GM21367 (cell line): ENCODE data around the gene CMPK2.

ENCODE experiments used
- ATAC-seq: cut with Tn5 transposase; IDR thresholded peaks from one replicate; pipeline ENCODE4 v1.9.1; 2021; ENCODE audit not compliant: unreplicated experiment

The CMPK2 gene

DNA sequence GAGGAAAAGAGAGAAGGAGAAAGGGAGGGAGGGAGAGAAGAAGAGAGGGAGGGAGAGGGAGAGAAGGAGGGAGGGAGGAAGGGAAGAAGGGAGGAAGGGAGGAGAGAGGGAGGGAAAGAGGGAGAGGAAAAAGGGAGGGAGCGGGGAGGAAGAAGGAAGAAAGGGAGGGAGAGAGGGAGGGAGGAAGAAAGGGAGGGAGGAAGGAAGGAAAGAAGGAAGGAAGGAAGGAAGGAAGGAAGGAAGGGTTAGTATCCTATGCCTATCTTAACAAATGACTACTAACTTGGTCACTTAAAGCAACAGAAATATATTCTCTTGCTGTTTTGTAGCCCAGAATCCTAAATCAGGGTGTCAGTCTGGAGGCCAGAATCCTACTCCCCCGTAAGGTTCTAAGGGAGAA is 52.1 kb downstream of the CMPK2 start:
- no peak for ATAC-seq

DNA sequence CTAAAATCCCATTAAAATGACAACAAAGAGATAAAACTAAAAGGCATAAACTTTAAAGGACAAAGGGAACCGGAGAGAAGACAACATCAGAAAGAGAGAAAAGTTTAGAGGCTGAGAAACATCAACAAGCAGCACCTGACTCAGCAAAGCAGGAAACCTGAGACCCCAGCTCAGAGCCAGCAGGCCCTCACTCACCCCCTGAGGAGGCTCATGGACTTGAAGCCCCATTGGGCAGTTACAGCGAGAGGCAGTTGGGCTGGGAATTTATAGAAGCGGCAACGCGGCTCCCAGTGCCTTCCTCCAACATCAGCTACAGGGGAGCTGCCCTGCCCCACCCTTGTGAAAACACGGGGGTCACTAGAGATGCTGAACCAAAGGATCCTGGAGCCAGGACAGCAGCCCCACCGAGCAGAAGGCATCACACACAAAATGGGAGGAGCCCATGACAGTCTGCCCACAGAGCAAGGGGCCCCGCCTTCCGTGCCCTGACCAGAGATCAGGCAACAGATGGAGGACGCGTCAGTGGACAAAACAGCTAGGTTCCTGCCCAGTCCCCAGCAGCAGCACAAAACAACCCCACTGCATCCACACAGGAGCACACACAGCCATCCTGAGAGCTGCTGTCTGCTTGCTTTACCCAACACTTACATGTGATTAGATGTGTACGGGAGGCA is 52.7 kb downstream of the CMPK2 start:
- ATAC-seq: no peak

DNA sequence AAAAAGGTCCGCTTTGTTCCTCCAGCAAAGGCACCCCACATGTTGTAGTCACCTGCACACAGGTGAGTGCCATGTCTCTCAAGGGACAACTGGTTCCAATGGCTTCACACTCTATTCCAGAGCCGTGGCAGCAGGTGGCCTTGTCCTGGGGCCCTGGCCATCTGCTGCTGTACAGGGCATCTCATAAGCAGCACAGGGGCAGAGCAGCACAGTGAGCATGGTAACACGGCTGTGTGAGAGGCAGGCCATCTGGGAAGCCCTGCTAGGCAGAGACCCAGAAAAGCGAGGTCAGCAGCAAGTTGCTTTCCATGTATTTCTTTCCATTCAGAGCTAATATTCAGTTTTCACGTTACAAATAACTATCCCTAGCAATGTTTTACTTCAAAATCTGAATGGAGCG is 54.7 kb downstream of the CMPK2 start:
- ATAC-seq: no peak

DNA sequence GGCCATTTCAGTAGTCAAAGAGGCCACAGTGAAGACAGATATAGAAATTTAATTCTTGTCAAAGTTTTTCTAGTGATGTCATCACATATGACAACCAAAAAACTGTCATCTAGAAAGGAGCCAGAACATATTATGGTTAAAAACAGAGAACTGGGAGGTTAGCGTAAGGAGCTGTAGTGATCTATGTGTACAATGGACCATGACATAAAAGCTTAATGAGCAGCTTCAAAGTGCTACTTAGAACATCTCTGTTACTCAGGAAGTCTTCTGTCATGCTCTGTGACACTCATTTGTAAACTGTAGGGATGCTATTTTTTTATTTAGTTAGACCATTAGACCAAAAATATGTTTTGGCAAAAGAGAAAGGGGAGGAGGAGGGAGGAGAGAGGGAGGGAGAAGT is 57.3 kb downstream of the CMPK2 start:
- ATAC-seq: no peak

DNA sequence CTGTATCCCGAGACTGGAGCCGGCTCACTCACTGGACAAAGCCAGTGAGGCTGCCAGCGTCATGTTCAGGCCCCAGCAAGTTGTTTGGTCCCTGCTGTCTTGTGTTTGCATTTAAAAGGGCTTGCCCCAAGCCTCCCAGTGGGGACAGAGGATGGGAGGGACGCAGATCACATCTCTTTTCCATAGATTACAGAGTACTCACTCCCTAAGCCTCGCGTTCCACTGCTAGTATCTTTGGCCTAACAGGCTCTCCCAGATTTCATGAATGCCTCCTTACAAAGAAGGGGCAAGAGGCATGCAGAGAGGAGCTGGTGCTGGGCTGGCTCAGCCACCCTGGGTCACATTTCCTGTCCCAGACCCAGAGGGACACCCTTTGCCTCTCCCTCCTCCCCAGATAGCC is 59.1 kb downstream of the CMPK2 start:
- ATAC-seq: no peak

DNA sequence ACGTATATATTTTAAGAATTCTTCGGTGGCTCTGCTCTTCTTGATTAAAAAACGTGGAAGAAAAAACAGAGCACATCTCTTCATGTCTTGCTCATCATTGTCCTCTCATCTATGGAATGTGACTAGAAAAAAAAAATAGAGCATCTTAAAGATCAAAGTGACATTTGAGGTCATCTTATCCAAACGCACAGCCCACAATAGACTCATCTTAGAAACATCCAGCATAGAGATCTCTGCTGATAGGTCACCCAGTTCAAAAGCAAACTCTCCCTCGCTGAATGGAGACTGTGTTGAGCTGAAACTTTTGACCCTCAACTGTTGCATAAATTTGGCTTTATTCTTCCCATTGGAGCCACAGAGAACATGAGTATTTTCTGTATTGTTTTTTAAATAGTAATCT is 65.2 kb downstream of the CMPK2 start:
- no peak for ATAC-seq
